GM19452 (cell line): ENCODE results near the gene MYL9.

Experiments used
- ATAC-seq: cut with Tn5 transposase; IDR thresholded peaks from one replicate; pipeline ENCODE4 v1.9.1; 2021; ENCODE audit not compliant: unreplicated experiment

The MYL9 gene

GRCh38 chr20:36579996-36580545, 38.8 kb downstream of the MYL9 start:
- ATAC-seq: no peak

GRCh38 chr20:36582322-36582721, 41.0 kb downstream of the MYL9 start:
- no peak for ATAC-seq

GRCh38 chr20:36582821-36583220, 41.5 kb downstream of the MYL9 start:
- ATAC-seq: no peak

GRCh38 chr20:36584018-36584481, 42.7 kb downstream of the MYL9 start:
- ATAC-seq: no peak

- no peak for ATAC-seq
Observed at GRCh38 chr20:36585410-36586125, 44.2 kb downstream of the MYL9 start.

- ATAC-seq: no peak
Observed at GRCh38 chr20:36587388-36588070, 46.2 kb downstream of the MYL9 start.

- ATAC-seq: no peak
Observed at GRCh38 chr20:36591281-36591680, 50.0 kb downstream of the MYL9 start.

- ATAC-seq: no peak
Observed at GRCh38 chr20:36591854-36592641, 50.7 kb downstream of the MYL9 start.

- no peak for ATAC-seq
Observed at GRCh38 chr20:36593347-36593929, 52.1 kb downstream of the MYL9 start.

- ATAC-seq: no peak
Observed at GRCh38 chr20:36599912-36600345, 58.6 kb downstream of the MYL9 start.
